ENCODE data around the gene IFI16.
"Not testable (repeated sequence)": the region's sequence is repeated elsewhere in the genome, so short reads cannot be mapped to it uniquely, and the experiment has no call there.

Gene IFI16

GRCh38 chr1:159006210-159006807 is 3.4 kb upstream of the IFI16 start:
- not testable (repeated sequence) for DNase-seq (ENCODE audit: insufficient read length, low spot score); FAIRE-seq

DNA sequence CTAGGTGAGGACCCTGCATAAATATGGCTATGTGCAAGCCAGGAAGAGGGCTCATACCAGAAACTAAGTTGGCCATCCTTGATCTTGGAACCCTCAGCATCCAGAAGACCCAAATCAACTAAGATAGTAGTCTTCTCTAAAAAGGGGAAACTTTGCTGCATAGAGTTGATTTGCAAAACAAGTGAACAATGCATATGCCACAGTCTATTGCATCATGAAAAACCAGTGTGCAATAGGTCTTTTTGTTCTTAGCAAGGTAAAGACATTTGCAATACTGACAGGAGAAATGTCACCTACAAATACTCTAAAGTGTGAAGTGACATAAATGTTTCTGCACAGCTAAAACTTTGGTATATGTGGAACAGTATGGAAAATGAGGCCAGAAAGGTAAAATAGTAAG is 2.0 kb upstream of the IFI16 start:
- FAIRE-seq: no peak
- no peak for DNase-seq (ENCODE audit: insufficient read length, low spot score)

- no peak for DNase-seq (ENCODE audit: insufficient read length, low spot score)
- FAIRE-seq: no peak
Measured at GRCh38 chr1:159008744-159009188, 941 bp upstream of the IFI16 start.

GRCh38 chr1:159009287-159009686 is 420 bp upstream of the IFI16 start:
- DNase-seq (ENCODE audit: insufficient read length, low spot score) (no peak), FAIRE-seq (no peak)

- no peak for DNase-seq (ENCODE audit: insufficient read length, low spot score)
- FAIRE-seq: no peak
Measured at GRCh38 chr1:159010391-159010790, 684 bp downstream of the IFI16 start.

- not testable (repeated sequence) for FAIRE-seq; DNase-seq (ENCODE audit: insufficient read length, low spot score)
Measured at GRCh38 chr1:159011001-159011400, 1.3 kb downstream of the IFI16 start.

- DNase-seq (ENCODE audit: insufficient read length, low spot score) (no peak), FAIRE-seq (no peak)
Measured at GRCh38 chr1:159011751-159012150, 2.0 kb downstream of the IFI16 start.

DNA sequence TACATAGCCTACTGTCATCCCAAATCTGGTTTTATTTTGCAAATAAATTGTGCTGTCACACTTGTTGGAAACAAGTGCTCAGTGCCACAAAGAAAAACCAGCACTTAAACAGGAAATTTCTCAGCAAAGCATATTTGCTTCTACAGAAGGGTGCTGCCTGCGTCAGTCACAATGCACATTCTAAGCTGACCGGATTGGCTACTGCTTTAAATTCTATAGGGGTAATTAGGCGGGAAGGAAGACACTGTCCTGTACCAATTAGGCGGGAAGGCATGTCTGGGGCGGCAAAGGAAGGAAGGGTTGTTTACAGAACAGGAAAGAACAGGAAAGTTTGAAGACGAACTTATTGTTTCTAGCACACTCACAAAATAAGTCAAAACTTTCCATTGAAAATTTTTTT is 2.8 kb downstream of the IFI16 start:
- DNase-seq (ENCODE audit: insufficient read length, low spot score) (no peak), FAIRE-seq (no peak)

GRCh38 chr1:159014003-159014571 is 4.4 kb downstream of the IFI16 start:
- FAIRE-seq (no peak), DNase-seq (ENCODE audit: insufficient read length, low spot score) (no peak)

DNA sequence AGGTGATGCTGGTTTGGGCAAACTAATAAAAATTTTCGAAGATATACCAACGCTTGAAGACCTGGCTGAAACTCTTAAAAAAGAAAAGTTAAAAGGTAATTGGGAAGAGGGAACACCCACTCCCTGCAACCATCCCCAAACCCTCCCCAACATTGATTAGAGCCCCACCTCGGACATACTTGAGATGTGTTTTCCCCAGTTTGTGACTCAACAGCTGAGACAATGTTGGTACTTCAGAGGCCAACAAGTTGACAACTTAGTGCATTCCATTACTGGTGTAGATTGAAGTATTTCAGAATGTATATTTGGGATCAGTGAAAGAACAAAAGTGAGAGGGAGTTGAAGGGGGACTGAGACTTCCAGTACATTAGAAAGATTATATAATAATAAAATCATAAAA is 5.1 kb downstream of the IFI16 start:
- no peak for FAIRE-seq
- no peak for DNase-seq (ENCODE audit: insufficient read length, low spot score)

GRCh38 chr1:159015440-159015909 is 5.8 kb downstream of the IFI16 start:
- FAIRE-seq (no peak), DNase-seq (ENCODE audit: insufficient read length, low spot score) (peak; percentile 26)

DNA sequence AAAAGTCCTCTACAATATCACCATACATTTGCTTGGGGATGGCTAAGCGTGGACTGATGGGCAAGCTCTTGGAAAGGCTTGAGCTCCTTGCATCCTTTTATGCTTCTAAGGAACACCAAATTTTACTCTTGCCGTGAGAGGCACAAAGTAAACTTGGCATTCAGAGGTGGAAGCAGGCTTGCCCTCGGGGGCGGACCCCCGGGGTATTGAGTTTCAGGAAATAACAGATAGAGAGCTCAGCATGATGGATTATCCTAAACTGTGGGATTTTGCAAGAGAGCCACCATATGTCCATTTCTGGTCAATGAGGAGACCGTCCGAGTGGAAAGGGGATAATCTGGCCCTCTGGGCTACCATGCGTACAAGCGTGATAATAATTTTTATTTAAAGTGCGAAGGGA is 14.0 kb downstream of the IFI16 start:
- DNase-seq (ENCODE audit: insufficient read length, low spot score) (no peak), FAIRE-seq (no peak)

- DNase-seq (ENCODE audit: insufficient read length, low spot score) (no peak), FAIRE-seq (no peak)
Measured at GRCh38 chr1:159025043-159025442, 15.3 kb downstream of the IFI16 start.

DNA sequence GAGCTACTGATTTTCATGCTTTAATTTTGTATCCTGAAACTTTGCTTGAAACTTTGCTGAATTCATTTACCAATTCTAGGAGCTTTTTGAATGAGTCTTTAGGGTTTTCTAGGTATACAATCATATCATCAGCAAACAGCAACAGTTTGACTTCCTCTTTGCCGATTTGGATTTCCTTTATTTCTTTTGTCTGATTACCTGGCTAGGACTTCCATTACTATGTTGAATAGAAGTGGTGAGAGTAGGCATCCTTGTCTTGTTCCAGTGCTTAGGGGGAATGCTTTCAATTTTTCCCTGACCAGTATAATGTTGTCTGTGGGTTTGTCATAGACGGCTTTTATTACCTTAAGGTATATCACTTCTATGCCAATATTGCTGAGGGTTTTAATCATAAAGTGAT is 17.1 kb downstream of the IFI16 start:
- not testable (repeated sequence) for FAIRE-seq; DNase-seq (ENCODE audit: insufficient read length, low spot score)

GRCh38 chr1:159030311-159030710 is 20.6 kb downstream of the IFI16 start:
- FAIRE-seq: no peak
- DNase-seq (ENCODE audit: insufficient read length, low spot score): no peak

DNA sequence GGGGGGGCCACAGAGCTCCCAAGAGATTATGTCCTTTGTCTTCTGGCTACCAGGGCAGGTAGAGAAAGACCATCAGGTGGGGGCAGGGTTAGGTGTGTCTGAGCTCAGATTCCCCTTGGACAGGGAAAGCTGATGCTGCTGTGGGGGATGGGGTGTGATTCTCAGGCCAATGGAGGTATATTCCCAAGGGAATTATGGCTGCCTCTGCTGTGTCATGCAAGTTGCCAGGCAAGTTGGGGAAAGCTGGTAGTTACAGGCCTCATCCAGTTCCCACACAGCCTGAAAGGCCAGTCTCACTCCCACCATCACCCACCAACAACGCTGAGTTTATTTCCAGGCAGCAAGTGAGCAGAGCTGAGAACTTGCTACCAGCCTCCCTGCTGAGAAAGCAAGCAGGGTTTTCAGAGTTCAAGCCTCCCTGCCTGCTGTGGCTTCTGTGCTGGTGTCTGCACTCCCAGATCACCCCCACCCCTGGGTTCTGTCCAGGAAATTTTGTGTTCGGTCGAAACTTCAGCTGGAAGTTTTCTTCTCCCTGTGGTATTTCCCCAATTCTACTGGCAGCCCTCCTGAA is 21.3 kb downstream of the IFI16 start:
- no peak for FAIRE-seq
- DNase-seq (ENCODE audit: insufficient read length, low spot score): no peak

DNA sequence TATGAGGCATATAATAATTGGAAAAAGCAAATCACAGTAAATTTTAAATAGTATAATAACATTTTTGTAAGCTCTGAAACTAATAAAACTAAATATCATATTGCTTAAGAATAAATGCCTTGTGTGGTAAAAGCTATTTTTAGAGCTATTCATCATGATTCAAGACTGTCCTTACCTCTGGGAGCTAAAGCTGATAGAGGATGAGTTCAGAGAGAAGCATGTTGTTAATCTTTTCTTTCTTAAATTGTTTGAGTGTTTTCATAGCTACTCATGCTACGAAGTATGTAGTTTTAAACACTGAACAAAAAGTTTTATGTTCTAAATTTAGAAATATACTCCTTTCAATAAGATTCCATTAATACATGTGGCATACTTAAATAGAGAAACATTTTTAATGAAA is 30.5 kb downstream of the IFI16 start:
- no peak for DNase-seq (ENCODE audit: insufficient read length, low spot score)
- FAIRE-seq: no peak

DNA sequence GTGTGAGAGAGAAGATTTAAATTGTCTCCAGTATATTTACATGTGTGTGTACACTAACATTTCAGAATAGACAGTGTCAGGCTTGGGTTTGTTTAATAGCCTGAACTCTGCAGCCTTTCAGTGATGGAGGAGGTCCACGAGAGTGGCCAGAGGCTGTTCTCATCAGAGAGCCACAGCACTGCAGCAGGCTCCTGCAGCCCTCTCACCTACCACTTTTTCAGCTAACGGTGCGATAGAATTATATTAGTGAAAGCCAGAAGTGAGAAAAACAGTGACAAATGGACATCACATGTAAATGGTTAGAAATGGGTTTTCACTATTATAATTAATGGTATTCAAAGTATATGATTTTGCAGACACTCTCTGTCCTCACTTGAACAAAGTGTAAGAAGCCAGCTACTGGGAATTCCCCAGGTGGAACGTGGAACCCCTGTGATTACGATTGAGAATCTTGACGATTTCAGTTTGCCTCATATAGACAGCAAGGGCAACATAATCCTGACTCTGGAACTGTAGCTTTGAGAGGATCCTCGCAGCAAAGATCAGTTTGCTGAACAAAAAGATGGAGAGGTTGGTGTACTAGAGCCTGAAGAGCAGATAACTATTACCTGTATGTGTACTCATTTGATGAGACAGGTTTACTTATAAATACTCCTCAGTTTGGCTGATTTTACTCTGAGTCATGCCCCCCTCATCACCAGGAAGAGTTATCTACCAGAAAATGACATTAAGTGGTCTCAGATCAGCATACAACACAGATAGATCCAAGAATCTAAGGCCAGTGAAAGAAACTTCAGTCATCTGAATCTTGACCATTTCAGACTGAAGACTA is 31.4 kb downstream of the IFI16 start:
- FAIRE-seq: no peak
- no peak for DNase-seq (ENCODE audit: insufficient read length, low spot score)

DNA sequence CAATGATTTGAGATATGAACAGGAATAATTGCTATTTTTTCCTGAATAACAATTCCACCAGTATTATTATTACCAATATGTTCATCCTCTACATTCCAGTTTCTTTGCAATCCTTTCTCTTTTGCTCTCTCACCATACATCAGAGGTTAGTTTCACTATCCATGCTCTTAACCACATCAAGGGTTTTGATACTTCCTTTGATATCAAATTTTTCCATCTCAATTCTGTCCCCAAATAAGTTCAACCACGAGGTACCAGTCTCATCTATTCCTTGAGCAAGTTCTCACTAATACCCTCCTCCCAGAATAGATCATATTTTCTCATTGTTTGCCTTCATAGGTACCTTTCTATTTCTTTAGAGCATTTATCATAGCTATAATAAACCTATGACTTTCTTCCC is 36.8 kb downstream of the IFI16 start:
- not testable (repeated sequence) for FAIRE-seq

GRCh38 chr1:159051436-159051835 is 41.7 kb downstream of the IFI16 start:
- DNase-seq (ENCODE audit: insufficient read length, low spot score) (no peak), FAIRE-seq (no peak)

More for the DNA sequence above, 36.8 kb downstream of the IFI16 start:
- not testable (repeated sequence) for DNase-seq (ENCODE audit: insufficient read length, low spot score)

DNA sequence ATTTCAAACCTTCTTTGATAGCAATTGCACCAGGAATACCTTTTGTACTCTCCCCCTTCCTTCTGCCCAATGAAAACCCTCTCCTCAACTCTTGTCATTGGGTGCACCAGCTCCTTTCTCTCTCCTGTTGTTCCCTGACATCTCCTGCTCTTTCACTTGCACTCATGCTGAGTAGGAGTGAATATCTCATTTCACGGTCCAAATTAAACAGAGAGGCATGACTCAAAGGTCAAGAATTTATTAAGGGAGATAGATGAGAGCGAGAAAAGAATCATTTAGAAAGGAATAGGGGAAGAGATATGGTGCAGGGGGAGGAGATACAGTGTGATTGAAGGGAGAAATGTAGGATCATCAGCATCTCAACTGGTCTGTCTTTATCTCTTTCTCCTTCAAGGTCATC is 44.7 kb downstream of the IFI16 start:
- DNase-seq (ENCODE audit: insufficient read length, low spot score): no peak
- no peak for FAIRE-seq

All from HTR-8/SVneo (cell line).